Fibroblast of upper back skin (primary cell): ENCODE measurements around the gene NXPH1.

ENCODE experiments used
- DNase-seq: peaks from one replicate; pipeline ENCODE4 v3.0.0-alpha.2; 2013

NXPH1 gene

DNA sequence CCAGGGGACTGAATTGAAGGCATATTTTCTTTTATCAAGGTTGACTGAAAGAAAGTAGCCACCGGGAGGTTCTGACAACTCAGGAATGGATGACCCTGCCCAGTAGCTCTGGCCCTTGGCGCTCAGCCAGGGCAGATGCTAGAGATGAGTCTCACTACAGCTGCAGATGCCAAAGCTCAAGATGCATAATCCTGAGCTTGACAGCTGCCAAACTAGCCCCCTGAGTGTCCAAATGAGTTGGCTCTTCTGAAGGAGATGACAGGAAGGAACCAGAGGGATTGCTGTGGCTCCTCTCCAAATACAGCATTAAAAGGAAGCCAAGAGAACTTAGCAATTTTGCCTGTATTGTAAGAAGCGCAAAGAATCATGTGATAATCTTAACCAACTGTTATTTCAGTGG lies 78.4 kb downstream of the NXPH1 start:
- no peak for DNase-seq

DNA sequence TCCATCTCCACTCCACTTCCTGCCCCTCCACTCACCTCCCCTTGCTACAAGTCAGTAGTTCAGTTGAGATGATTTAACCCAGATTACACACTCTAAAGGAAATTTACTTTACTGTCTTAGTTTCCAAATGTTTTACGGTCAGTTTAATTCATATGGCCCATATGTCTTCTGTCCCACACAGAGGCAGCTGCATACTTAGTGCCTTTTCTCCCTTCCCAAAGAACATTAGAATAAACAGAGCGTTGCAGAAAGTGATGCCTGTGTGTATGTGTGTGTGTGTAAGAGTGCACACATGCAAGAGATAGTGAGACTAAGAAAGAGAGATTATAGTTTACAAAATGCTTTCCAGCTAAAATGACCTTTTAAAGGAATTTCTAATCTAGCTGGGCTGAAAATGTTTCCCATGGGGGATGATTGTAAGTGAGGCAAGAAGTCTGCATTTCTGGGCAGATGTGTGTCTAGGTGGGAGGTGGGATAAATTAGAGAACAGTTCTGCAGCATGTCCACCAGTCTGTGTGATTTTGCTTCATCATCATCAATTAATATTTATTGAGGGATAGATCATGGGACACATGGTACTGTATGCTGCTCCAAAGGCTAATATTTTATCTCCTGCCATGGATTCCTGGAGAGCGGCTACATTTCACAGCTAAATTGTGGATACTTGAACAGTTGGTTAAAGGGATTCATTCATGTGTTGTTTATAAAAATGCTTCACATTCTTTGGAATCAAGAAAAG lies 81.5 kb downstream of the NXPH1 start:
- DNase-seq = no peak

DNA sequence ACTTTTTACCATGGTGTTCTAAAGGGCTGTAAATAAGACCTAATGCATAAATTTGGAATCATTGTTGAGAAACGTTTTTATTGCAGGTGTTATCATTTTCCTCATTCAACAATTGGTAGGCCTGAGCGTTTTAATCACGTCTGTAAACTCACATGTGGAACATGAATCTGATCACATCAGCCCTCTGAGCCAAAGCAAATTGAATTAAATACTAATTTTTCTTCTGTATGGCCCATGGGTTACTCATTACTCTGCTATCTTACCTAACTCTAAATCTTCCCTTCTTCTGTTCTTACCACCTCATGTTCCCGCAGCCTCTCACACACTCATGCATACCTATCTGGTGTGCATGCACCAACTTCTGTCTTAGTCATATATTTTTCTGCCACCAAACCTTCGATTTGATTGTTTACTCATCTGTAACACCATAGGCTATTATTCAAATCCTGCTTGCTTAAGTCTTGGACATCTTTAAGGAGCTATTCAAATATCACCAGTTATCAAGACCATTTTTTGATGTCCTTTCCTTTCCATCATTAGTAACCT lies 82.3 kb downstream of the NXPH1 start:
- DNase-seq = no peak

DNA sequence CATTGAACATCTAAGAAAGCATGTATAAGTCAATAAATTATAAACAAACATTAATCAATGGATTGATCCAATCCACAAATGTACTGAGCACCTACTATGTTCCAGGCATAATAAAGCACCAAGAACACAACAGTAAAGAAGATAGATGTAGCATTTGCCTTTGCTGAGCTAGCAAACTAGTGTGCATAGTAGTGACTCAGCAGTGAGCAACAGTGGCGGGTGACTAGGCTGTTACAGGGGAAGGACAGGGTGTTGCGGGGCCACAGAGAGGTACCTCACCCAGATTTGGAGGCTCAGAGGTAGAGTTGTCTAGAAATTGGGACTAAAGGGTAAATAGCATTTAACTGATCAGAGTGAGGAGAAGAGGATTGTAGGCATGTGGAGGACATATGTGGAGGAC lies 83.6 kb downstream of the NXPH1 start:
- no peak for DNase-seq

DNA sequence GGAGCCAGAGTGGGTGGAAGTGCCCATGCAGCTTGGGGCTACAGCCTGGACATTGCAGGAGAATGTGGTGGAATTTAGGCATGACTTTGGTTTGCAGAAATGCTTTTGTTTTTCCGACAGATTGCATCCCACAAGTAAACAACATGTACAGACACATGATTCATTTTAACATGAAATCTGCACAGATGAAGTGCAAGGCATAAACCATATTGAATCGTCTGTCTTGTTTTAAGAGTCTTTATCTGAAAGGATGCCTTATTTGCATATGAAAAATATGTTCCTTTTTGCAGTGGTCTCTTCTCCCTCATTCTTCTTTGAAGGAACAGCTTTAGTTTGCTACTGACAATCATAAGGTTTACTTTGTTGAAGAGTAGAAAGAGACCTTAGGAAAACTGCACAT lies 94.9 kb downstream of the NXPH1 start:
- DNase-seq = no peak

DNA sequence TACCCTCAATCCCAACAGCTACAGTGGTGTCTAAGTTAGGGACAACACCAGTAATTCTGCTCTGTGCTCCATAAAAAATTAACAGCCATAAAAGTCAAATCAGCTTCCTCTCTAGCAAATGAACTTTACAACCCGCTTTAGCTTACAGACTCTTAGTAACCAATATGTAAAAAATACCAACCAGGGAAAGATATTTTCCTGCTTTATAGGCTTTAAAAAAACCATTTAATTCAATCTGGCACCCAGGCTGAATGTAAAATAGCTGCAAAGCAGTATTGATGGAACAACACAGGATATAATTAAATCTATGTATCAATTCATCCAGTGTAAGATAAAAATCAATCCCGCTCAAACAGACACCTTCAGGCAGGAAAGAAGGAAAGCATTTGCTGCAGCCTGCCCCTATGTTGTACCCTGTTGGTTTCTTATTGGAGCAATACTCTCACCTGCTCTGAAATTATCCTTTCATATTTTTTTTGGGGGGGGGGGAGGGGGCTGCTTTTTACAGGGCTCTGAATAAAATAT lies 98.6 kb downstream of the NXPH1 start:
- DNase-seq = no peak

DNA sequence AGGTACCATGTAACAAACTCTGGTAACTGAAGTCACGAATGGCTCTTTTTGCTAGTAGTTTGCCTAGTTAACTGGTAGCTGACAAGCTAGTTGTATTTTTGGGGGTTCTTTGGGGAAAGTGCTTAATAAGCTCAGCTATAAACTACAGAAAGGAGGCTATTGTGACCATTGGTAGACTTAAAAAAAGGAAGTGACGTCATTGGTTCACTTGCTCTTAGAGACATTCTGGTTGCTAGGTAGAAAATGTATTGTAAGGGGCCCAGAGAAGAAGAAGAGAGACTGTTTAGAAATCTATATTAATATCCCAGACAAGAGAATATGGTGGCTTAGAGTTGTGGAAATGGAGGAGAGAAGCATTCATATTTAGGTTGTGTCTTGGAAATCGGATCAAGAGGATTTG lies 103.0 kb downstream of the NXPH1 start:
- no peak for DNase-seq

DNA sequence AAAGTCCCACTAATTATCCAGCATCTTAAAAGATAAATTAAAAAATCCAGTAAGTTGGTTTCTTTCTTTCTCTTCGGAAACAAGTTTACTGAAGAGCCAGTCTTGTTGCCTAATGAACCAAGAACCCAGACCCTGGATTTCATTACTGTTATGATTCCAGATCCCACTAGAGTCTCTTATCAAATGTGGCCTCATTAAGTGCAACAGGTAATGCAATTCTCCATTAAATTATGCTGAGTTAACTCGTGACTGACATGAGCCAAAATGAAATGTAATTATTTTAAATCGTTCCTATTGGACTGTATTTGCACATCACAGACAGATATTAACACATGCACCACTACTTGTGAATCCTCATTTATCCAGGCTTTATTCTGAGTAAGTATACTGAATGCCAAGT lies 115.6 kb downstream of the NXPH1 start:
- DNase-seq = no peak

DNA sequence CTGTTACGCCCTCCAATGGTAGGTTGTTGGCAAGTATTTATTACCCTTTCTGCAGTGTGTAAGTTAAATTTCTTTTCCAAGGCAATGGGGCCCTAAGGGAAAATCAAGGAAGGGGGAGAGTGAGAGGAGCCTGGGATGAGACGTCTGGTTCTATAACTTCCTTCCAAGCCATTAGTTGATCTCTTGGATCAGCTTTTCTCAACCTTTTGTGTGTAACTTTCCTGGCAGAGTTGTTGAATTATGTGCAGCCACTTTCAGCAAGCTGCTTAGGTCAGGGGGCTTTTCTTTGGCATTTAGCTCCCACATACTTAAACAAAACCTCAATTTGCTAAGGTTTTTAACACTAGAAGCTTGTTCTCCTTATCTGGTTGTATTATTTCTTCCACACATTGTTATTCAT lies 127.1 kb downstream of the NXPH1 start:
- no peak for DNase-seq

DNA sequence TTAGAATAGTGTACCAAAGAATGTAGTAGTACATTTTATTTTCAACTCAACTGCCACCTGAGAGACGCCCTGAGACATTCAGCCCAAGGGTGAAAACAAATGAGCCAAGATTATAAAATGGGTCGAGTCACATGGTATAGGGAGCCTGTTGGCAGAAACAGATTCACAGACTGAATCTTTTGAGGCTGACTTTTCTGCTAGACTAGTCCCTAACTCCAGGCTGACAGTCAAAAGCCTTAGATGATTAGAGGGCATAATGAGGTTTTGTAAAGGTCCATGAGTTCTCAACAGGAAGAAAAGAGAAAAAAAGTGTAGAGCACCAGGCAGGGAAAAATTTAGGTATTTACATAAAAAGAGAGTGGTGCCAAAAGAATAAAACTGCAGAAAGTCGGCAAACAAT lies 128.0 kb downstream of the NXPH1 start:
- DNase-seq = no peak

DNA sequence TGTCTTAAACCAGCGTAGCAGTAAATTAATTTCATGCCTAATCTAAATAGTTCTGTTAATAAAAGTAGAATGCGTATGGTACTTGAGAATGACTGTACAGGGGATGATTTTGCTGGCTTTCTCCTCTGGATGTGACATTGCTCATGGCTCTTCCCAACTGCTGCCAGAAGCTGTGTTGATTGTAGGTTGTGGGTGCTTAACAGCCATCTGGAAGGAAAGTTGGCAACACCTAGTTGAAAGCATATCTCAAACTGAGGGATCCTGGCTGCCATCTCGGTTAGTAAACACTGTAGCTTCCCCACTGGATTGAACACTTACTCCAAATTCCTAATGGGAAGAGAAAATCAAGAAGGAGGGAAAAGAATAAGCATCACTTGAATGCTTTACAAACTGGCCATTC lies 130.9 kb downstream of the NXPH1 start:
- no peak for DNase-seq

DNA sequence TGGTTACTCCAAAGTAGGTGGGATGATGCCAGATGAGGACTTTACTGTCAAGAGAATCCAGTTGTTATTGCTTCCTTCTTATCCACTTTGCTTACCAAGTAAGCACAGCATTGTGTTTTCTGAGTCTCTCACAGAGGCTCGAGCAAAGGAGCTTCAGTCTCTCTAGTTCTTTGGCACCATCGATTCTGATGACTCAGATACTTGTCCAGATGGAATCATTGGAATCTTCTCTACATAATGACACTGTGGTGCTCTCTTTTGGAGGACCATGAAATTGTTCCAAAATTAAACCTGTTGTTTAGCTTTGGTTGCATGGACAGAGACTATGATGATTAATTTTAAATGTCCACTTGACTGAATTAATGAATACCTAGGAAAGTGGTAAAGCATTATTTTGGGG lies 132.6 kb downstream of the NXPH1 start:
- DNase-seq = no peak

DNA sequence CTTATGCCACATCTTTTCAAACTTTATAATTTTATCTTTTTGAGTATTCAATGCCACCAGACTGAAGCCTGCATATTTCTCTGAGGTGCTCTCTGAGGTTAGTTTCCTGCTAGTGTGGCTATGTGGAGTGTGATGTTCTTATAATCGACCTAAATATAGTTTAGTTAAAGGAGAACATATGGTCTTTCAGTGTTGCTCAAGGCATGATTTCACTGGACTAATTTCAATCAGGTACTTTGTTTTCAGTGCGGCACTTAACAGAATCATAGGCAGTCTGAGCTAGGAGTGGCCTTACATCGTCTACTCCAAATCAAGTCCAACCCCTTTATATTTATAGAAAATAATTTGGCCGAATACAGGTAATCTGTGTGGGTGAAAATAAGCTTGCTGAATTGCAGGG lies 134.2 kb downstream of the NXPH1 start:
- no peak for DNase-seq

DNA sequence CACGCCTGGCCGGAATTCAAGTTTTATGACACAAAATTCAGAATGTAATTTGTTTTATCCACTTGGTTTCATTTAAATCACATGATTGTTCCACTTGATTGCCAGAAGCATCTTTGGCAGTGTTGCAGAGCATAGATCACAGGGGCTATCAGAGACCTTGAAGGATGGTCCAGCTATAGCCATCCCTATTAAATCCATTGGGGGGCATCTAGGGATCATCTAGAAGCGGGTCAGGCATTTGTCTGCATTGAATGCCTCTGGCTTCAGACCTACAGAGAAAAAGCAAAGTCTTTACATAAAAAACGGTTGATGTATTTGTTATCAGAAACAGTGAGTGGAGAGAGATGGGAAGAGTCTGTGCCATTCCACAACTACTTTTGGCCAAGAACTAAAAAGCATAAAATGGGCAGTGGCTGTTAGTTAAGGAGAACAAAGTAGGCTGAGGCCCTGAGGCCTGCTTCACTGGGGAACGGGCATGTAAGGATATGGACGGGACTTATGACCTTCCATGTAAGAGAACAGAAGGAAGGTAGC lies 146.3 kb downstream of the NXPH1 start:
- no peak for DNase-seq

DNA sequence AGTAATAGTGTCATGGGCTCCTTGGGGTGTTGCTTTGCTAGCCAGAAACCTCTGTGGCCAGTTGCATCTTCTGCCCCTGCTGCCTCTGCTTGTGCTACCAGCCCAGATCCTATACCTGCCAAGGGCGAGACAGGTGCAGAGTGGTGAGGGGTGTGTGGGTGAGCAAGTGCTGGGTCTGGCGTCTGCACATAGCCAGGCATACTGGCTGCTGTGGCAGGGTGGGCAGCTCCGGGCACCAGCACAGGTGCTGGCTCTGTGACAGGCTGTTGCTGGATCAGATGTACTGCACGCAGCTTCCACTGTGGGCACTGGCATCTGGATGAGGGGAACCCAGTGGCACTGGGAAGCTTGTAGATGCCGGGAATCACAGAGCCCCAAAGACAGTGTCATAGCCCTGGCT lies 148.4 kb downstream of the NXPH1 start:
- DNase-seq = no peak

DNA sequence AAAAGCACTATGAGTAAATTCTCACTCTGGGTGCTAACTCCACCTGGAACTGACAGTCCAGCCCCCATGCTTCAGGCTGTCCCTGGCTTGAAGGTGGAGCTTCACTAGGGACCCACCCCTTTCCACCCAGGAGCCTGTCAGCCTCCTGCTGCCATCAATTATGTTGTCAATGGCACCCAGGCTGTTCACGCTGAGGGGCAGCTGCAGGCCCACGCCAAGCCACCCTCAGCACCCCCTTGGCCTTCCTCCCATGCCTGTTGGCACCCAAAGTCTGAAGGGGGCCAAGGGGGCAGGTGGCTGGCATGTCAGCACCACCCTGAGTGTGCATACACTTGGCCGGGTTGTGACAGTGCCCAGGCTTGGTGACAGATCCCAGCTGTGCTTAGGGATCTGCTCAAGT lies 149.3 kb downstream of the NXPH1 start:
- DNase-seq = no peak

DNA sequence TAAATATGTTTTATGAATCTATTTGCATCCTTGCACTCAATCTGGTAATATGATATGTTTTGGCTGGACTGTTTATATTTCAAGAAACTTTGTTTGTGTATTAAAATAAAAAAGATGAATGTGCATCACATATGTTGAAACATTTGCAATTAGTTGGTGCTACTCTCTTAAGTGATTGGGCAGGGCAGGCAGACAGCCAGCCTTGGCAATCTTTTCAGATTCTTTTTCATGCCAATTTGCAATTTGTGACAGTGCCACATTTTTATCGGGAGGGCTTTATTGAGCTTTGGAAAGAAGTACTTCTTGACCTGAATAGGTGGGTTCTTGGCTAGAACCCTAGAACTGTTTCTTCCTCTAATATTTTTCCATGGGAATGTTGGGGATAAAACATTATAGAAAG lies 152.2 kb downstream of the NXPH1 start:
- DNase-seq = no peak

DNA sequence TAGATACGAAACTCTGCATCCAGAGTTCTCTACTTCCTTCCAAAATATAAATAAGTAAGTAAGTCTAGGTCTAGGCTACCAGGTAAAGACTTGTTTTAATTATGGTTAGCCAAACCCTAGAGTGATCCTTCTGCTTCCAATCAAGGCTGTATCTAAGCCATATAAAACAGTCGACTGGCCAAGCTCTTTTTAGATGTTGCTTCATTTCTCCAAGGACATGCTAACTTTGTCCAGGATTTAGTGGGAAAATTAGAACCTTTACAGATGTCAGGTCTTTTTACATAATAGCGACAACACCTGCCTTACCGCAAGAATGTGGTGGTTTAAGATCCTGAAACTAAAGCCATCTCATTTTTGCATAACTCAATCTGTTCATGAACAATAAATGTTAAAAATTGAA lies 156.8 kb downstream of the NXPH1 start:
- no peak for DNase-seq

DNA sequence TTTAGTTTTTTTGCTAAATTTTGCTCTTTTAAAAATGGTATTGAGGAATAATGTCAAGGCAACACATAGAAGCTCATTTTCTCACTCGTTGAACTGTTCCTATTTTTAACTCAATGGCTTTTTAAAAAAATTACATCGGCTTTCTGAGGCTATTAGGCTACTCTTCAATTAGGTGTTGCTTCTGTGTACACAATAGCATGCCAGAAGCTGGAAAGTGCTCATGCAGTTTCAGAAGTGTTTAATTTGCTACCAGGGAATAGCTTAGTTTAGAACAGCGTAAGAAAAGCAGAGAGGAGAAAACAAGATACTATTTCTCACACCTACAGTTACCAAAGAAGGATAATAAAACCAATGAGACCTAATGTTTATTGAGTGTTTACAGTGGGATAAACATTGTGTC lies 157.4 kb downstream of the NXPH1 start:
- no peak for DNase-seq

DNA sequence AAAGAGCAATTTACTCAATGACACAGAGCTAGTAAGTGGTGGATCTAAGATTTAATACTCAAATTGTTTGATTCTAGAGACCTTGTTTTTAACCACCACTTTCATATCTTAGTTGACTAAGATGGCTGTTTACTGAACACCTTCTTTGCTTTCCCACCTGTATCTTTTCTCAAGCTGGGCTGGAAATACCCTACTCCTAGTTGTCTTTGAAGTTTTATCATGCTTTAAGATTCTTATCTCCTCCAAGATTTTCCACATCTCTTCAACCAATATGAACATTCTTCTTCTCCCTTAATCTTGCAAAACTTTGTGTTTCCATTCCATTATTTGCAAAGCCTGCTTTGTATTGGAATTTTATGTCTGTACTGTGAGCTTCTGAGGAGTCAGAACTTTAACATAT lies 157.9 kb downstream of the NXPH1 start:
- no peak for DNase-seq

DNA sequence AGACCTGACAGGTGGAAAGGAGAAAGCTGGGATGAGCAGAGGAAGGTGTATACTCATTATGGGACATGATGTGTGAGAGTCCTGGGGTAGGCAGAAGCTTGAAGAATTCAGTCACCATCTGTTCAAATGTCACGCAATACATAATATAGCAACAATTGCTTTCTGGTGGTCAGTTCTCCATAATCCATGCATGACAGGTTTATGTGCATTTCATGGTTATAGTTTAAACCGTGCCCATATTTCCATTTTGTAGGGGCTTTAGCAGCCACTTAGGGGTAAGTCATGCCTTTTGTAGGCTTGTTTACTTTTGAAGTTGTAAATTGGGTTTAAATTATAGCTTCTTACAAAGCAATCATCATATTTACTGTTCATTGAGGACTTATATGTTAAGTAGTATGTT lies 158.8 kb downstream of the NXPH1 start:
- no peak for DNase-seq

DNA sequence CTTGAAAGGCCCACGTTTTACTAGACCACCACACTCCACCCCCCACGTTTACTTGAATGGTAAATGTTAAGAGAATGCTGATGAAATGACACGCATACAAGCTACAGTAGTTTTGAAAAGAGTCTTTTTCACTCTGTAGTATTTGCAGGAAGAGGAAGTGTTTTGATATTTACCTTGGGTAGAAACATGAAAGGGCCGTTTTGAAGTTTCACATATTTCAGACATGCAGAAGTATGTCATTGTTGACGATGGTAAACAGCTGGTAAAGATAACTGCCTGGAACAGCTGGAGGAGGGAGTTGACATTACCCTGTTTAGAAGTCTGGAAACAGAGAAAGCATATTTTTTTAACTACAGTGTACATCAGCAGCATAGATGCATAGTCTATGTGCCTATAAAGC lies 160.7 kb downstream of the NXPH1 start:
- no peak for DNase-seq

DNA sequence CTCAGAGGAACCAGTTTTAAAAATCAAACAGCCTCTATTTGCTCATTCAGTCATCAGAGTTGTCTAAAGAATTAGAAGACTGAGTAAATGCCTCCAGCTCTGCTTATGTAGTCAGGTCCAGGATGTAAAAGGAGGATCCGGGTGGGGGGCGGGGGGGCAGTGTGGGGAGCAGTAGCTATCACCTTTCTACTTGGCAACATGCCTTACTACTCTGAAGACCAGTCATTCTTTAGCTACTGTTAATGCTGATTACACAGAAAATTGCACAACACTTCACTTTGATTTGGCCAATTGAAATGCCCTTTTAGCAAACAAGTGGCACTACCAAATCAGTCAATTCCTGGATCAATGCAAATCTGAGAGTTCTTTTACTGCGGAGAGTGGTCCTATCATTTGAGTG lies 164.2 kb downstream of the NXPH1 start:
- DNase-seq = no peak

DNA sequence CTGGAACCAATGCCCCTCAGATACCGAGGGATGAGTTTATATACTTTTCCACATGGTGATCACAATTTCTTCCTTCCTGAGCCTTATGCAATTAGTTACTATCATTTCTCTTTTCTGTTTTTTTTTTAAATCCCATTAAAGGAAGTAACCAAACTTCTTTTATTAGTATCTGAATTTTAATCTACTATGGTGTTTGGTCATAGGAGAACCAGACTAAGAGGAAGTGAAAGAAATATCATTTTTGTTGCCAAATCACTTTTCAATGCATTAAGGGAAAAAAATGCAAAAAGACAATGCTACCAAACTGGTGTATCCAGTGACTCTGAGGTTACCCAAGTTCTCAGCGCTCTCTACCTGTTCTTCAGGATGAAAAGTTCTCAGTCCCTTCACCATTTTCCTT lies 167.7 kb downstream of the NXPH1 start:
- DNase-seq = no peak

DNA sequence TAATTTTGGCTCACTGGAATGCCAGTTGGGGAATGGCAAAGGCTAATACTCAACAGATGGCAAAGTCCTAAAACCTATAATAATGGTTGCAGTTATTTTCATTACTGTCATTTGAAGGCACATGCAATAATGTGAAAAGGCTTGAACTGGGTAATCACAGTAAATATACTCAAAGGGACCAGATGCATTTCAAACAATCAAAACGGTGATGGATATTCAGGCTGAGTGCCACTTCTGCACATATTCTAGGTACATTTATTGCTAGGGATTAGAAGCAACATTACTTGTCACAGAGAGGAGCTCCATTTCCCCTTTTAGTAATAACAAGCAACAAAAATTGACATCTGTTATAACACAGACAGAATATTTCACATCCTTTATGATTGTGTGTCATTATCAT lies 171.8 kb downstream of the NXPH1 start:
- DNase-seq = no peak
